GM19043 (cell line): Measurements from ENCODE around the gene OR51M1.

Source experiments
- ATAC-seq: cut with Tn5 transposase; IDR thresholded peaks from one replicate; pipeline ENCODE4 v1.9.1; 2021; ENCODE audit warnings: low read depth; ENCODE audit not compliant: unreplicated experiment

Gene OR51M1

GRCh38 chr11:5380740-5381342 lies 2.8 kb upstream of the OR51M1 start:
- ATAC-seq, result peak; percentile 86

GRCh38 chr11:5384335-5384734 lies 723 bp downstream of the OR51M1 start:
- no peak for ATAC-seq

DNA sequence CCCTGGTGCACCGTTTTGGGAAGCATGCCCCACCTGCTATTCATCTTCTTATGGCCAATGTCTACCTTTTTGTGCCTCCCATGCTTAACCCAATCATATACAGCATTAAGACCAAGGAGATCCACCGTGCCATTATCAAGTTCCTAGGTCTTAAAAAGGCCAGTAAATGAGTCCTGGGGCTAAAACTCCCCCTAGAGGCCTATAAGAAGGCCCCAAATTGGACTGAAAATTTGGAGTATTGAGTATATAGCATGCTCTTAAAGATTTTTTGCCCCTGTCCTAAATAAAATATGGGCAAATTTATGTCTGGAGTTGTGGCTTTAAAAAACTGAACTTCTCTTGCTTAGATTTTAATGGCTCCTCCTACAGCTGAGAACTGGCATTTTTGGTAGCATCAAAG lies 6.6 kb downstream of the OR51M1 start:
- ATAC-seq, result no peak

GRCh38 chr11:5394091-5394490 lies 10.5 kb downstream of the OR51M1 start:
- no peak for ATAC-seq

GRCh38 chr11:5398936-5399335 lies 15.3 kb downstream of the OR51M1 start:
- ATAC-seq, result no peak

GRCh38 chr11:5405173-5405572 lies 21.6 kb downstream of the OR51M1 start:
- no peak for ATAC-seq

DNA sequence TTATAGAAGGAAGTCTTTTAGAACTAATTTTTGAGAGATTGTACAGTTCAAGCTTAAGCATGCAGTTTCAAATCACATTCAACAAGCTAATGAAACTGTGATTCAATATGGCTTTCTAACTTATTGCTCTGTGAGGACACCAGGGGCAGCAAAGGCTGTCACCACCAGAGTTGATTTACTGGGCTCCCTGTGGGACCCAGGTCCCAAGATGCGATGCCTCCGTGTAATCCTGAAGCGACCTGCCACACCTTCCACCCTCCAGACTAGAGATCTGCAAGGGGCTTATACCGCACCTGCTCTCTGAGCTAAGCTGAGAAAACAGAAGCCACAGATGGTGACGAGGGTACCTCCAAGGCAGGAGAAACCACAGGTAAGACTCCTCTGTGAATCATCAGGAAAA lies 37.4 kb downstream of the OR51M1 start:
- ATAC-seq, result no peak

DNA sequence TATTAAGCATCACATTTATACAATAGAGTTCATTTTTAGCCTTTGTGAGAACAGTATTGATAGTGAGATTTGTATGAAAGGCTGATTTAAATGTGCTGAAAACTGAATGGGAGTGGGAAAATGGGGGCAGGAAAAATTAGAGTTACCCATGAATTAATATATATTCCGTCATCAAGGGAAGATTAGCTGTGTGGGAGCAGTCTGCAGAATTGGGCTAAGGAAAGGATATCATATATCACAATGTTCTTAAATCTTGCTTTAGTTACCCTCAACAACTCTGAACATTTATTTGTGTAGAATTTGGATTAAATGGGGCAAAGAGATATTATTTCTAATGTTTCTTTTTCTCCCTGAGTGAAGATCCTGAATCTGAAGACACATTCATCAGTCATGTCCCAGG lies 38.2 kb downstream of the OR51M1 start, which contains the start of gene OR51Q1:
OR51Q1 (plus strand) TSS at position 301 of the 400 bp plus-strand sequence; CDS start at position 391, 90 bp downstream.
- no peak for ATAC-seq

DNA sequence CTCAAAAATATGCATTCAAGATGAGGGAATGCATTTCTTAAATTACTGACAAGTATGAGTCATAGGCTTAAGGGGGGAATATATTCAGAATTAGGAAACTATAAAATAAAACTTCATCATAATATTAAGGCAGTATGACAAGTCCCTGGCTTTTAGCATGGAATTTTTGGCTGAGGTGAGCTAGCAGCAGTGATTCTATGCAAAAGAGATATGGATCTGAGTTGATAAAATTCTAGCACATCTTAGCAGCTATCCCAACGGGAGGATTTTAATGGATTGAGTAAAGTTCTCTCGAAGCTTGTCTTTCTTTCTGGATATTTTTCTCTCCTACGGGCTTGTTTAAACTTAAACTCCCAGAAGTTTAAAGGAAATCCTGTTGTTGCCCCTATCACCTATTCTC lies 39.5 kb downstream of the OR51M1 start:
- ATAC-seq, result no peak

- no peak for ATAC-seq
Observed at GRCh38 chr11:5441414-5441813, 57.8 kb downstream of the OR51M1 start, which contains the start of gene OR51I1. Gene OR51I1, minus strand, starts transcription at chr11:5441514. Its CDS starts 0 bp downstream, at chr11:5441514.
